ENCODE results near the gene ZNF613. TPM values are rescaled to one million over a fixed set of nuclear protein-coding genes. Genes with fewer than 3 reads are reported as not detected.
A peak's percentile ranks its signal among the peaks of the same experiment; 100 is the strongest.
"Not testable (repeated sequence)": the region's sequence is repeated elsewhere in the genome, so short reads cannot be mapped to it uniquely, and the experiment has no call there.

Gene ZNF613
- 3.5 TPM for total RNA-seq

- ATAC-seq: peak; percentile 97
Measured at GRCh38 chr19:51926784-51927741, at the start of gene ZNF613. ZNF613 (plus strand) TSS chr19:51927472; CDS start chr19:51936221, 8,749 bp downstream.

GRCh38 chr19:51882518-51882917, 44.8 kb upstream of the ZNF613 start:
- ATAC-seq: no peak

GRCh38 chr19:51884713-51885112, 42.6 kb upstream of the ZNF613 start:
- ATAC-seq: no peak

- peak; percentile 96 for ATAC-seq
Measured at GRCh38 chr19:51887522-51888498, 39.5 kb upstream of the ZNF613 start, which contains the start of gene ZNF577. ZNF577 (minus strand) TSS chr19:51887951; CDS start chr19:51880382, 7,569 bp downstream.

- no peak for ATAC-seq
Measured at GRCh38 chr19:51889934-51890333, 37.3 kb upstream of the ZNF613 start.

- no peak for ATAC-seq
Measured at GRCh38 chr19:51891193-51891747, 36.0 kb upstream of the ZNF613 start.

GRCh38 chr19:51901860-51902259, 25.4 kb upstream of the ZNF613 start:
- ATAC-seq: no peak

GRCh38 chr19:51903192-51903591, 24.1 kb upstream of the ZNF613 start:
- ATAC-seq: no peak

GRCh38 chr19:51904331-51905165, 22.7 kb upstream of the ZNF613 start, which contains the start of gene ZNF649:
ZNF649 (minus strand) TSS chr19:51905017; CDS start chr19:51900107, 4,910 bp downstream.
- ATAC-seq: peak; percentile 98

- ATAC-seq: no peak
Measured at GRCh38 chr19:51905206-51905605, 22.1 kb upstream of the ZNF613 start.

- ATAC-seq: not testable (repeated sequence)
Measured at GRCh38 chr19:51905639-51906038, 21.6 kb upstream of the ZNF613 start.

- not testable (repeated sequence) for ATAC-seq
Measured at GRCh38 chr19:51906108-51906507, 21.2 kb upstream of the ZNF613 start.

GRCh38 chr19:51907981-51908380, 19.3 kb upstream of the ZNF613 start:
- ATAC-seq: not testable (repeated sequence)

- ATAC-seq: no peak
Measured at GRCh38 chr19:51915324-51915867, 11.9 kb upstream of the ZNF613 start.

- no peak for ATAC-seq
Measured at GRCh38 chr19:51916167-51916566, 11.1 kb upstream of the ZNF613 start.

- no peak for ATAC-seq
Measured at GRCh38 chr19:51919606-51920005, 7.7 kb upstream of the ZNF613 start.

- no peak for ATAC-seq
Measured at GRCh38 chr19:51921949-51922348, 5.3 kb upstream of the ZNF613 start.

- ATAC-seq: no peak
Measured at GRCh38 chr19:51926426-51926783, 867 bp upstream of the ZNF613 start.

- ATAC-seq: no peak
Measured at GRCh38 chr19:51927859-51928258, 587 bp downstream of the ZNF613 start.

GRCh38 chr19:51931921-51932320, 4.6 kb downstream of the ZNF613 start:
- no peak for ATAC-seq

GRCh38 chr19:51938936-51939335, 11.7 kb downstream of the ZNF613 start:
- ATAC-seq: no peak

Data from esophagus mucosa (tissue), 1 donor.